ENCODE measurements around the gene STKLD1.
A peak's percentile ranks its signal among the peaks of the same experiment; 100 is the strongest.

Gene STKLD1

DNA sequence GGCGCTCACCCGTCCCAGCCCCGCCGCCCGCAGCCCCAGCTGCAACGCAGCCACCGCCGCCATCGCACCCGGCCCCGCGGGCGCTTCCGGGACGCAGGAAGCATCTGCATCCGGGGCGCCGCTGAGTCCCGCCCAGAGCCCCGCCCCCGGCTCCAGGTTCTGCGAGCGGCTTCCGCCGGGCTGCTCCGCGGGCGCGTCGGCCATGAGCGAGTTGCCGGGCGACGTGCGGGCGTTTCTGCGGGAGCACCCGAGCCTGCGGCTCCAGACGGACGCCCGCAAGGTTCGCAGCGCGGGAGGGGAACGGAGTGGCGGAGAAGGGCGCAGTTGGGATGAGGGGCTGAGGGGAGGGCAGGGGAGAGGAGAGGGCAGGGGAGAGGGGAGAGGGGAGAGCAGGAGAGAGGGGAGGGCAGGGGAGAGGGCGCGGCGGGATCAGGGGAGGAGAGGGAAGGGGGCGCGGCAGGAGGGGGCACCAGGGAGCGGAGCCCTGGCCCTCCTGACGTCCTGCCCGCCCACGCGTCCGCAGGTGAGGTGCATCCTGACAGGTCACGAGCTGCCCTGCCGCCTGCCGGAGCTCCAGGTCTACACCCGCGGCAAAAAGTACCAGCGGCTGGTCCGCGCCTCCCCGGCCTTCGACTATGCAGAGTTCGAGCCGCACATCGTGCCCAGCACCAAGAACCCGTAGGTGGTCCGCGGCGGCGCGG, 19.6 kb upstream of the STKLD1 start, which contains the start of the genes SURF1 and SURF2 (continued):
- TF ChIP-seq, protein P1, sequence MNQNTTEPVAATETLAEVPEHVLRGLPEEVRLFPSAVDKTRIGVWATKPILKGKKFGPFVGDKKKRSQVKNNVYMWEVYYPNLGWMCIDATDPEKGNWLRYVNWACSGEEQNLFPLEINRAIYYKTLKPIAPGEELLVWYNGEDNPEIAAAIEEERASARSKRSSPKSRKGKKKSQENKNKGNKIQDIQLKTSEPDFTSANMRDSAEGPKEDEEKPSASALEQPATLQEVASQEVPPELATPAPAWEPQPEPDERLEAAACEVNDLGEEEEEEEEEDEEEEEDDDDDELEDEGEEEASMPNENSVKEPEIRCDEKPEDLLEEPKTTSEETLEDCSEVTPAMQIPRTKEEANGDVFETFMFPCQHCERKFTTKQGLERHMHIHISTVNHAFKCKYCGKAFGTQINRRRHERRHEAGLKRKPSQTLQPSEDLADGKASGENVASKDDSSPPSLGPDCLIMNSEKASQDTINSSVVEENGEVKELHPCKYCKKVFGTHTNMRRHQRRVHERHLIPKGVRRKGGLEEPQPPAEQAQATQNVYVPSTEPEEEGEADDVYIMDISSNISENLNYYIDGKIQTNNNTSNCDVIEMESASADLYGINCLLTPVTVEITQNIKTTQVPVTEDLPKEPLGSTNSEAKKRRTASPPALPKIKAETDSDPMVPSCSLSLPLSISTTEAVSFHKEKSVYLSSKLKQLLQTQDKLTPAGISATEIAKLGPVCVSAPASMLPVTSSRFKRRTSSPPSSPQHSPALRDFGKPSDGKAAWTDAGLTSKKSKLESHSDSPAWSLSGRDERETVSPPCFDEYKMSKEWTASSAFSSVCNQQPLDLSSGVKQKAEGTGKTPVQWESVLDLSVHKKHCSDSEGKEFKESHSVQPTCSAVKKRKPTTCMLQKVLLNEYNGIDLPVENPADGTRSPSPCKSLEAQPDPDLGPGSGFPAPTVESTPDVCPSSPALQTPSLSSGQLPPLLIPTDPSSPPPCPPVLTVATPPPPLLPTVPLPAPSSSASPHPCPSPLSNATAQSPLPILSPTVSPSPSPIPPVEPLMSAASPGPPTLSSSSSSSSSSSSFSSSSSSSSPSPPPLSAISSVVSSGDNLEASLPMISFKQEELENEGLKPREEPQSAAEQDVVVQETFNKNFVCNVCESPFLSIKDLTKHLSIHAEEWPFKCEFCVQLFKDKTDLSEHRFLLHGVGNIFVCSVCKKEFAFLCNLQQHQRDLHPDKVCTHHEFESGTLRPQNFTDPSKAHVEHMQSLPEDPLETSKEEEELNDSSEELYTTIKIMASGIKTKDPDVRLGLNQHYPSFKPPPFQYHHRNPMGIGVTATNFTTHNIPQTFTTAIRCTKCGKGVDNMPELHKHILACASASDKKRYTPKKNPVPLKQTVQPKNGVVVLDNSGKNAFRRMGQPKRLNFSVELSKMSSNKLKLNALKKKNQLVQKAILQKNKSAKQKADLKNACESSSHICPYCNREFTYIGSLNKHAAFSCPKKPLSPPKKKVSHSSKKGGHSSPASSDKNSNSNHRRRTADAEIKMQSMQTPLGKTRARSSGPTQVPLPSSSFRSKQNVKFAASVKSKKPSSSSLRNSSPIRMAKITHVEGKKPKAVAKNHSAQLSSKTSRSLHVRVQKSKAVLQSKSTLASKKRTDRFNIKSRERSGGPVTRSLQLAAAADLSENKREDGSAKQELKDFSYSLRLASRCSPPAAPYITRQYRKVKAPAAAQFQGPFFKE (tag by site-specific recombination; IDR thresholded peaks at IDR 0.05; ENCODE audit: borderline replicate concordance), result no peak
- TF ChIP-seq SP2 (tag by site-specific recombination; IDR thresholded peaks at IDR 0.05), result peak; percentile 59
- TF ChIP-seq, protein P2, sequence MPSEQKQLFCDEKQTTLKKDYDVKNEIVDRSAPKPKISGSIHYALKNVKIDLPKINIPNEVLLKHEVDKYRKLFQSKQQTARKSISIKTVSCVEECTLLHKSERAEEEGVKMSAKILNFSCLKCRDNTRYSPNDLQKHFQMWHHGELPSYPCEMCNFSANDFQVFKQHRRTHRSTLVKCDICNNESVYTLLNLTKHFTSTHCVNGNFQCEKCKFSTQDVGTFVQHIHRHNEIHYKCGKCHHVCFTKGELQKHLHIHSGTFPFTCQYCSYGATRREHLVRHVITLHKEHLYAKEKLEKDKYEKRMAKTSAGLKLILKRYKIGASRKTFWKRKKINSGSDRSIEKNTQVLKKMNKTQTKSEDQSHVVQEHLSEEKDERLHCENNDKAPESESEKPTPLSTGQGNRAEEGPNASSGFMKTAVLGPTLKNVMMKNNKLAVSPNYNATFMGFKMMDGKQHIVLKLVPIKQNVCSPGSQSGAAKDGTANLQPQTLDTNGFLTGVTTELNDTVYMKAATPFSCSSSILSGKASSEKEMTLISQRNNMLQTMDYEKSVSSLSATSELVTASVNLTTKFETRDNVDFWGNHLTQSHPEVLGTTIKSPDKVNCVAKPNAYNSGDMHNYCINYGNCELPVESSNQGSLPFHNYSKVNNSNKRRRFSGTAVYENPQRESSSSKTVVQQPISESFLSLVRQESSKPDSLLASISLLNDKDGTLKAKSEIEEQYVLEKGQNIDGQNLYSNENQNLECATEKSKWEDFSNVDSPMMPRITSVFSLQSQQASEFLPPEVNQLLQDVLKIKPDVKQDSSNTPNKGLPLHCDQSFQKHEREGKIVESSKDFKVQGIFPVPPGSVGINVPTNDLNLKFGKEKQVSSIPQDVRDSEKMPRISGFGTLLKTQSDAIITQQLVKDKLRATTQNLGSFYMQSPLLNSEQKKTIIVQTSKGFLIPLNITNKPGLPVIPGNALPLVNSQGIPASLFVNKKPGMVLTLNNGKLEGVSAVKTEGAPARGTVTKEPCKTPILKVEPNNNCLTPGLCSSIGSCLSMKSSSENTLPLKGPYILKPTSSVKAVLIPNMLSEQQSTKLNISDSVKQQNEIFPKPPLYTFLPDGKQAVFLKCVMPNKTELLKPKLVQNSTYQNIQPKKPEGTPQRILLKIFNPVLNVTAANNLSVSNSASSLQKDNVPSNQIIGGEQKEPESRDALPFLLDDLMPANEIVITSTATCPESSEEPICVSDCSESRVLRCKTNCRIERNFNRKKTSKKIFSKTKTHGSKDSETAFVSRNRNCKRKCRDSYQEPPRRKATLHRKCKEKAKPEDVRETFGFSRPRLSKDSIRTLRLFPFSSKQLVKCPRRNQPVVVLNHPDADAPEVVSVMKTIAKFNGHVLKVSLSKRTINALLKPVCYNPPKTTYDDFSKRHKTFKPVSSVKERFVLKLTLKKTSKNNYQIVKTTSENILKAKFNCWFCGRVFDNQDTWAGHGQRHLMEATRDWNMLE (tag by site-specific recombination; conservative IDR thresholded peaks at IDR 0.05; ENCODE audit: low read depth), result peak; percentile 45; the same call in 1 of the 2 replicates
- TF ChIP-seq ZNF10 (tag by site-specific recombination; IDR thresholded peaks at IDR 0.05), result no peak
- TF ChIP-seq GLI4 (tag by site-specific recombination; IDR thresholded peaks at IDR 0.05), result 0 out of 2 replicates have a peak, but pooled peaks have one; percentile 70
- peak; percentile 81 for TF ChIP-seq SP3 (tag by site-specific recombination; IDR thresholded peaks at IDR 0.05)
- TF ChIP-seq ZBTB8A (tag by site-specific recombination; IDR thresholded peaks at IDR 0.05), result peak; percentile 98
- TF ChIP-seq KLF10 (tag by site-specific recombination; IDR thresholded peaks at IDR 0.05), result peak; percentile 72
- TF ChIP-seq ZFP37 (tag by site-specific recombination; IDR thresholded peaks at IDR 0.05), result 0 out of 2 replicates have a peak, but pooled peaks have one; percentile 72
- TF ChIP-seq, protein P3, sequence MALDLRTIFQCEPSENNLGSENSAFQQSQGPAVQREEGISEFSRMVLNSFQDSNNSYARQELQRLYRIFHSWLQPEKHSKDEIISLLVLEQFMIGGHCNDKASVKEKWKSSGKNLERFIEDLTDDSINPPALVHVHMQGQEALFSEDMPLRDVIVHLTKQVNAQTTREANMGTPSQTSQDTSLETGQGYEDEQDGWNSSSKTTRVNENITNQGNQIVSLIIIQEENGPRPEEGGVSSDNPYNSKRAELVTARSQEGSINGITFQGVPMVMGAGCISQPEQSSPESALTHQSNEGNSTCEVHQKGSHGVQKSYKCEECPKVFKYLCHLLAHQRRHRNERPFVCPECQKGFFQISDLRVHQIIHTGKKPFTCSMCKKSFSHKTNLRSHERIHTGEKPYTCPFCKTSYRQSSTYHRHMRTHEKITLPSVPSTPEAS (tag by site-specific recombination; IDR thresholded peaks at IDR 0.05), result no peak
- no peak for TF ChIP-seq ZNF791 (tag by site-specific recombination; IDR thresholded peaks at IDR 0.05)
- peak; percentile 85; the same call in 1 of the 2 replicates for TF ChIP-seq KLF8 (tag by site-specific recombination; IDR thresholded peaks at IDR 0.05)
- TF ChIP-seq ZNF169 (tag by site-specific recombination; IDR thresholded peaks at IDR 0.05), result no peak
- peak; percentile 77 for TF ChIP-seq ZSCAN23 (tag by site-specific recombination; IDR thresholded peaks at IDR 0.05)
- TF ChIP-seq ZBTB48 (tag by site-specific recombination; IDR thresholded peaks at IDR 0.05), result peak; percentile 45; the same call in 1 of the 2 replicates
- TF ChIP-seq ZBTB17 (tag by site-specific recombination; IDR thresholded peaks at IDR 0.05), result peak; percentile 63
- TF ChIP-seq ZNF521 (tag by site-specific recombination; IDR thresholded peaks at IDR 0.05), result no peak
- peak; percentile 53; the same call in 1 of the 2 replicates for TF ChIP-seq SP7 (tag by site-specific recombination; IDR thresholded peaks at IDR 0.05)
- TF ChIP-seq ZNF621 (tag by site-specific recombination; IDR thresholded peaks at IDR 0.05), result no peak
- TF ChIP-seq ZSCAN16 (tag by site-specific recombination; IDR thresholded peaks at IDR 0.05), result 0 out of 2 replicates have a peak, but pooled peaks have one; percentile 29
- TF ChIP-seq, protein P4, sequence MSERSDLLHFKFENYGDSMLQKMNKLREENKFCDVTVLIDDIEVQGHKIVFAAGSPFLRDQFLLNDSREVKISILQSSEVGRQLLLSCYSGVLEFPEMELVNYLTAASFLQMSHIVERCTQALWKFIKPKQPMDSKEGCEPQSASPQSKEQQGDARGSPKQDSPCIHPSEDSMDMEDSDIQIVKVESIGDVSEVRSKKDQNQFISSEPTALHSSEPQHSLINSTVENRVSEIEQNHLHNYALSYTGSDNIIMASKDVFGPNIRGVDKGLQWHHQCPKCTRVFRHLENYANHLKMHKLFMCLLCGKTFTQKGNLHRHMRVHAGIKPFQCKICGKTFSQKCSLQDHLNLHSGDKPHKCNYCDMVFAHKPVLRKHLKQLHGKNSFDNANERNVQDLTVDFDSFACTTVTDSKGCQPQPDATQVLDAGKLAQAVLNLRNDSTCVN (tag by site-specific recombination; optimal IDR thresholded peaks at IDR 0.05), result peak; percentile 81
- peak; percentile 66; the same call in 1 of the 2 replicates for TF ChIP-seq ZNF600 (tag by site-specific recombination; IDR thresholded peaks at IDR 0.05)
- TF ChIP-seq ZNF174 (tag by site-specific recombination; IDR thresholded peaks at IDR 0.05), result no peak
- TF ChIP-seq PATZ1 (tag by site-specific recombination; IDR thresholded peaks at IDR 0.05), result peak; percentile 92
